ENCODE measurements around the gene AEBP2.

- TF ChIP-seq EZH2phosphoT487 (IDR thresholded peaks at IDR 0.05; ENCODE audit: low read length) (no peak), CTCF (IDR thresholded peaks at IDR 0.05; ENCODE audit: low read length) (no peak)
These were observed 16.9 kb downstream of the AEBP2 start for GRCh38 chr12:19456176-19456575.
